HEK293 (cell line): Measurements from ENCODE around the gene CNOT4.

ENCODE experiments used
- CTCF ChIP-seq: fragments of 450-650 bp; formaldehyde crosslinking; IDR thresholded peaks from 2 replicates; pipeline ENCODE4 v1.5.1; 2016; ENCODE audit warnings: missing biosample characterization, missing genetic modification characterization
- MEIS1 ChIP-seq: sonication (generic); formaldehyde crosslinking; IDR thresholded peaks from 2 replicates; pipeline ENCODE4 v1.8.1; 2022; ENCODE audit warnings: missing genetic modification reagents, mild to moderate bottlenecking, borderline replicate concordance
- SP3 ChIP-seq: fragments of 450-650 bp; formaldehyde crosslinking; IDR thresholded peaks from 2 replicates; pipeline ENCODE4 v1.5.1; 2016; ENCODE audit warnings: missing biosample characterization, missing genetic modification characterization

- TF ChIP-seq MEIS1 (CRISPR knock-in tag) (no peak), SP3 (tag by site-specific recombination) (no peak), CTCF (tag by site-specific recombination) (no peak)
These were observed 46.0 kb downstream of the CNOT4 start for GRCh38 chr7:135463908-135464307.
